Tibial artery (tissue), 4 donors: ENCODE data around the gene SORL1-AS1.

Experiments
- DNase-seq, 2 donors: peaks; one replicate each; pipeline ENCODE4 v3.0.0-alpha.2; 2019
- H3K27ac ChIP-seq, 2 donors: fragments of 200-600 bp; sonication (generic) in 1 of 2; 1 replicate in 1 of 2; 2 replicates in 1 of 2; pipeline ENCODE4 v1.5.1; 2018 to 2019; ENCODE audit warnings: mild to moderate bottlenecking in 1 of 2
- H3K27me3 ChIP-seq, 2 donors: fragments of 200-600 bp; sonication (generic) in 1 of 2; one replicate each; pipeline versions ENCODE4 v1.5.1 to v1.6.0; 2016 to 2019
- H3K36me3 ChIP-seq, 3 donors: fragments of 200-600 bp; sonication (generic) in 2 of 3; one replicate each; pipeline ENCODE4 v1.5.1; 2016 to 2019; ENCODE audit warnings: mild to moderate bottlenecking in 2 of 3
- H3K4me1 ChIP-seq, 4 donors: fragments of 200-600 bp; sonication (generic) in 2 of 4; 1 replicate in 3 of 4; 2 replicates in 1 of 4; pipeline ENCODE4 v1.5.1; 2016 to 2019
- H3K4me3 ChIP-seq, 2 donors: fragments of 200-600 bp; sonication (generic) in 1 of 2; 1 replicate in 1 of 2; 2 replicates in 1 of 2; pipeline ENCODE4 v1.5.1; 2018 to 2019; ENCODE audit warnings: mild to moderate bottlenecking in 2 of 2
- H3K9me3 ChIP-seq, 3 donors: fragments of 200-600 bp; sonication (generic) in 1 of 3; one replicate each; pipeline ENCODE4 v1.5.1; 2016 to 2019
- CTCF ChIP-seq, 2 experiments: fragments of 200-600 bp in 1 of 2; fragments of 450-650 bp in 1 of 2; IDR thresholded peaks; one replicate each; pipeline ENCODE4 v1.5.1; 2017 to 2019; ENCODE audit warnings: antibody characterized with exemption in 2 of 2, mild to moderate bottlenecking in 1 of 2, moderate library complexity in 1 of 2
- intact Hi-C: fragments of 100-400 bp; cut with DNase I; formaldehyde crosslinking; loops from one replicate; pipeline ENCODE4 v1.15.0; 2023; ENCODE audit warnings: low total_unique reads

SORL1-AS1 gene

DNA sequence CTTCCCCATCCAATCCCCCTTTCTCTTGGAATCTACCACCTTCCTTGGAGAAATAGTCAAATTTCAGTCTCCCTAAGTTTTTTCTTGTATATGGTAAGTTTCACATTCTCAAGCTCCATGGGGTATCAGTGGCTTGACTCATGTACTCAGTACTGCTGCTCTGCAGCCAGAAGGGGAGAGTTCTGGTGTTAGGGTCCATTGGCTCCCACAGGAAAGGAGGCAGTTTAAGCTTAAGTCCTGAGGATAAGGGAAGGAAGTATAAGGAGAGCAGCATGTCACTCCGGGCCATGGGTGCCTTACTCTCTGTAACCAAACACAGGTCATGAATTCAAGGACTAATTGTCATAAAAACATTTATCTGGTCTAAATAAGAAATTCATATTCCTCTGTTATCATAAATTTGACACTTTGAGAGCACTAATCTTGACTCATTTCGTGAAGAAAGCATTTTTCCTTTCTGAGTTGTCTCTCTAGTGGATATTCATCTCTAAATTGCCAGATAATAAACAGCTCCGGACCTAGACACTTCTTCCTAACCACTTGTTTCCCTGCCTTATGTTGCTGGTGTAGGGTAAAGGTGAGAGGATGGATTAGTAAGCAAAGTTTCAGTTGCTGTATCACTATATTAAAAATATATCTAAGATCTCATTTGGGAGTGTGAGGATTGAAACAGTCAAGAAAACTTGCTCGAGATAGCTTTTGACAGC lies 20.8 kb downstream of the SORL1-AS1 start:
- Histone ChIP-seq H3K36me3 (no peaks in the 10 kb centered on the region), H3K4me1 (peaks cover 0 to 7% (median 3%) of the 10 kb centered on the region in 4 donors), H3K4me3 (no peak overlapping the region), H3K27ac (no peak overlapping the region), H3K9me3 (no peaks in the 10 kb centered on the region), H3K27me3 (no peaks in the 10 kb centered on the region)
- TF ChIP-seq CTCF (IDR thresholded peaks at IDR 0.05), result no peak
- intact Hi-C loops, result no loop called here
- DNase-seq, result no peak

DNA sequence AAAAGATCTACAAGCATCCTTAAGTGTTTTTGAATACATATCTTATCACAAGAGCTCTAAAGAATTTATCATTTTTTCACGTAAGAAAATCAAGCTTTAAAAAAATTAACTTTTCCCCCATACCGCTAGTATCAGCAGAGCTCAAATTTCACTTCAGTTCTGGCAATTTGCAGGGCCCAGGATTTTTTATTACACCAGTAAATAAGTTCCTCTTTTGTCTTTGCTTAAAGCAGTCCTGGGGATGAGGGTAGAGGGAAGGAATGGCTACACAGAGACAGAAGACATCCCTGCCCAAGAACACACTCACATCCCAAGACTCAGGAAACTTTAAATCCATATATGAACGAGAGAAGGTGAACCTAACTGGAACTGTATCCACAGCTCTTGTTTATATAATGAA lies 23.2 kb downstream of the SORL1-AS1 start:
- TF ChIP-seq CTCF (IDR thresholded peaks at IDR 0.05), result no peak
- H3K4me3 ChIP-seq, result no peak overlapping the region
- no peaks in the 10 kb centered on the region for H3K27me3 ChIP-seq
- H3K4me1 ChIP-seq, result peaks cover 0 to 8% (median 5%) of the 10 kb centered on the region in 4 donors
- DNase-seq, result no peak
- no peaks in the 10 kb centered on the region for H3K36me3 ChIP-seq
- no peaks in the 10 kb centered on the region for H3K9me3 ChIP-seq
- intact Hi-C loops, result no loop called here
- no peak overlapping the region for H3K27ac ChIP-seq

GRCh38 chr11:121427400-121427744 lies 25.4 kb downstream of the SORL1-AS1 start:
- H3K27ac ChIP-seq, result no peak overlapping the region
- H3K4me3 ChIP-seq, result peak overlapping the region; percentile 25 to 45
- DNase-seq, result no peak
- intact Hi-C loops, result no loop called here
- no peaks in the 10 kb centered on the region for H3K9me3 ChIP-seq
- H3K36me3 ChIP-seq, result no peaks in the 10 kb centered on the region
- no peak for TF ChIP-seq CTCF (IDR thresholded peaks at IDR 0.05)
- peaks cover 0 to 8% (median 5%) of the 10 kb centered on the region in 4 donors for H3K4me1 ChIP-seq
- no peaks in the 10 kb centered on the region for H3K27me3 ChIP-seq

DNA sequence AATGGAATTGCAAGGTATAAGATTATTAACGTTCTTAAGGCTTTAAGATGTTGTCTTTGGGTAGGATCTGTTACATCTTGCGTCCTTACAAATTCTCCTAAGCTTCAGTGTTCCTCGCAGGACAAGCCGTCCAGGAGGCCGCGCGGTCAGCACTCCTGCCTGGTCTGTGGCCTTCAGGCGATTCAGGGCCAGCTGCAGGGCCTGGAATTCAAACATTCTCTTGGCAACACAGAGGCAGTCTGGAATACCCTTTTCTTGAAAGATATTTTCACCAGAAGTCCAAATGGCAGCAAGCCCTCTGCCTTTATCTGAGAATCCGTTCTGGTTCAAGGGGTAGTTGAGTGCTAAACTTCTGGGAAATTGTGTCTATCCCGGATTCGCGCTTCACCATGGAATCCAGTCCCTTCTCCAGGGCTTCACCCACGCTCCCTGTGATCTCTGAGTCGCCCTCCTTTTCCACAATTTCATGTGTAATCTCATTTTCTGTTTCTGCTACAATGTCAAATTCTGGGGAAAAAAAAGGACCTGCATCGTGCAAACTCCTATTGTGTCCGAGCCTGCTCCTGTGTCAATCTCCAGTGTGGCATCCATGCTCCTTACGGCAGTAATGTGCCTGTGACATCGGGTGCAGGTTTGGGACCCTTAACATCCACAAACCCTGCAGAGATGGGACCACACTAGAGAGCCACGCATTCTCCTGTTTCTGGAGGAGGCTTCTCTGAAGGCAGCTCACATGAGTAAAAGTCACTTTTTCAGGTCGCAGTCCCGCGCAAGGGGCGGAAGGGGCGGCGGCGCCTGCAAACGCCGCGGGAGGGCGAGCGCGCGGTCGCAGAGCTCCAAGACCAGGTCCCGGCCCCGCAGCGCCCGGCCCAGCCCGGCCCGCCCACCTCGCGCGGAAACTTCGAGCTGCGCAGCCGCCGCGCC lies 26.0 kb downstream of the SORL1-AS1 start:
- Histone ChIP-seq H3K4me3 (peak overlapping the region; percentile 25 to 45), H3K27ac (no peak overlapping the region), H3K9me3 (no peaks in the 10 kb centered on the region), H3K27me3 (no peaks in the 10 kb centered on the region), H3K36me3 (no peaks in the 10 kb centered on the region), H3K4me1 (peaks cover 0 to 8% (median 5%) of the 10 kb centered on the region in 4 donors)
- intact Hi-C loops, result no loop called here
- peak in 1 of 2 donors; percentile 74 for DNase-seq
- TF ChIP-seq CTCF (IDR thresholded peaks at IDR 0.05), result peak in 1 of 2 experiments; percentile 12

DNA sequence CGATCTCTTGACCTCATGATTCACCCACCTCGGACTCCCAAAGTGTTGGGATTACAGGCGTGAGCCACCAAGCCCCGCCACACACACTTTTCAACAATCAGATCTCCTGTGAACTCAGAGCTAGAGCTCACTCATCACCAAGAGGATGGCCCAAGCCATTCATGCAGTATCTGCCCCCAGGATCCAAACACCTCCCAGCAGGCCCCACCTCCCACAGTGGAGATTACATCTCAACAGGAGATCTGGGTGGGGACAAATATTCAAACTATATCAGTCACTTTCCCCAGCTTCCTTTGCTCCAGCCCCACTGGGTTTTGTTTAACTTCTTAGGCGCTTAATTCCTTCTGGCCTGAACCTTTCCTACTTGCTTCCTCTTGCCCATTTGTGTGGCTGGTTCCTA lies 26.9 kb downstream of the SORL1-AS1 start:
- no peak for TF ChIP-seq CTCF (IDR thresholded peaks at IDR 0.05)

More for the DNA sequence above, 26.9 kb downstream of the SORL1-AS1 start:
- intact Hi-C loops, result no loop called here
- no peaks in the 10 kb centered on the region for H3K9me3 ChIP-seq
- H3K36me3 ChIP-seq, result no peaks in the 10 kb centered on the region
- H3K4me3 ChIP-seq, result no peak overlapping the region
- no peak for DNase-seq
- H3K27me3 ChIP-seq, result no peaks in the 10 kb centered on the region
- H3K4me1 ChIP-seq, result peaks cover 0 to 8% (median 5%) of the 10 kb centered on the region in 4 donors
- no peak overlapping the region for H3K27ac ChIP-seq
